Measurements from ENCODE around the gene USP3. TPM values are rescaled to one million over a fixed set of nuclear protein-coding genes. Genes with fewer than 3 reads are reported as not detected.

The USP3 gene
- total RNA-seq, 1 donor from 2014 or later, result 60.0 TPM

DNA sequence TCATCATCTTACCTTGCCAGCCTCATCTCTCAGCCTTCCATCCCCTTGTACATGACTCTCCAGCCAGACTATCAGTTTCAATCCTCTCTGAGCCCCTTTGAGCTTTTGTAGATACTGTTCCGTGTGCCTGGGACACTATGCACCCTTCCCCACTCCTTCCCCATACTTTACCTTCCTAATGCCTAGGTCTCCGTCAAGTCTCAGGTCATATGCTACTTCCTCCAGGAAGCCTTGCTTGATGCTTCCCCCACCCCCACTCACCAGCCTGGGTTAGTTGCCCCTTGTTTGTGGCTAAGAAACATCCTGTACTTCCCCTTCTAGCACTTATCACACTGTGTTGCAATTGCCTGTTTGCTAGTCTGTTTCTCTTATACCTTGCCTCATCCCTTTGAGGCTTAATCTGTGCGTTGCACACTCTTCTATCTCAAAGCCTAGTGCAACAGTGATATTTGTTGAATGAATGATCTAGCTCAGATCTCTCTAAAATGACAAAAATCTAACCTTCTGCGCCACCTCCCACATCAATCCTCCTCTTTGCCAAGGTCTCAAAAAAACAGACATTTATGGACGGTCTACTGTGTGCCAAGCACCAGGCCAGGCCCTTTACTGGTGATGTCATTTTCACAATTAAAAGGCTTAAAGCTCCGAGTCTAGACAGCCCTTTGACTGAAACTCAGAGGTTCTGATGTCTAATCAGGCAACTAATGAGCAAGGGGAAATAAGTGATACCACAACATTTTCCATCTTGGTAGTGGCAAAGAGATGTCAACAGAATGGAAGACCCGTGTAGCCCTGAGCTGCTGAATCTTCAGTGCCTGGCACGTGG, 6.5 kb upstream of the USP3 start:
- no peak for DNase-seq

- no peak for DNase-seq
Measured at GRCh38 chr15:63499175-63499549, 5.2 kb upstream of the USP3 start.

DNA sequence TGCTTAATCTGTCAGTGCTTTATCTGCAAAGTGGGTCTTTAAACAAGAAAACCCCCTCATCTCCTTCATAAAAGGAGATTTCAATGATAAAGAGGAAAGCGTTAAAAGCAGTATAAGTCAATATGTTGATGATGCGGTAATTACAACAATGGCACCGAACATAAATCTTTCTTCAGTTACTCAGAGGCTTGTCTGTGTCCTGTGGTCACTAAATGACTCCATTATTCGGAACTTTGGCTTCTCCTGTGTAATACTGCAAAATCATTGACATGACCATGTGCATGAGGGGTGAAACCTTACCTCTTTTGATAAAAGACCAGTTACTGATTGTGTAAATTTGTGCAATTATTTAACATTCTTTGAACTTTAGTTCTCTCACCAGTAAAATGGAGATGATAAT, 4.8 kb upstream of the USP3 start:
- DNase-seq, result no peak

DNA sequence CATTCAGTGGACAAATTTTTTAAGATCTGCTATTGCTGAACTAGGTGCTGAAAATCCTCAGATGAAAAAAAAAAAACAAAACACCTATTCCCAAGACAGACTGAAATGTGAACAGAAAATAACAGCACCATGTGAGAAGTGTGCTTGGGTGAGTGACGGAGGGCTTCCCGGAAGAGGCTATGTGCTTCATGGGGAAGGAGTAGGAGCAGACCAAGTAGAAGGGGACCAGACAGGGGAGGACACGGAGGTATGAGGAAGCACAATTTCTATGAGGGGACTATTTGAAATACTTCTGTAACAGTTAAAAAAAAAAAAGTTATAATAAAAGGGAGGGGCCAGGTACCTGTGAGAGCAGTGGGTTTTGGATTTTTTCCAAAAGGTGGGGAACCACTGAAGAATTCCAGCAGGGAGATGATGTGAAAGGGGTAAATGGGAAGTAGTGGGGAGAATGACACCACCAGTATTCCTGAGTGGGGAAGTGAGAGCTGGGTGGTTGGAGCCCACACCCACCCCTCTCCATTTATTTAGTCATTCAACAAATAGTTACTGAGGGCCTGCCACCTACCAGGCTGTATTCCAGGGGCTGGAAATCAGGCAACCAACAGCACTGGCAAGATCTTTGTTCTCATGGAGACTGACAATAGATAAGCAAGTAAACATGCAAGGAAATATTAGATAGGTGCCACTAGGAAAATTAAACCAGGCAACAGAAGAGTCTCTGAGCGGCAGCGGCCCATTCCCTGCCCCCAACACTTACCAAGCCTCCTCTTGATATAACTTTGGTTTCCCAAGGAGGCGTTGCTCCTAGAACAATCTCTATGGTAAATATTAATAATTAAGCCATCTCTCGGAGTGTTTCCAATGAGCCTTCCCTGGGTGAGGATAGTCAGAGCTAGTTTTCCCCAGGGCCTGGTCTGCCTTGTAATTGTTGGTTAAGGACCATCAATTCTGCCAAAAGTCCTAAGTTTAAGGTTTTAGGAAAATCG, 3.8 kb upstream of the USP3 start:
- DNase-seq, result no peak

DNA sequence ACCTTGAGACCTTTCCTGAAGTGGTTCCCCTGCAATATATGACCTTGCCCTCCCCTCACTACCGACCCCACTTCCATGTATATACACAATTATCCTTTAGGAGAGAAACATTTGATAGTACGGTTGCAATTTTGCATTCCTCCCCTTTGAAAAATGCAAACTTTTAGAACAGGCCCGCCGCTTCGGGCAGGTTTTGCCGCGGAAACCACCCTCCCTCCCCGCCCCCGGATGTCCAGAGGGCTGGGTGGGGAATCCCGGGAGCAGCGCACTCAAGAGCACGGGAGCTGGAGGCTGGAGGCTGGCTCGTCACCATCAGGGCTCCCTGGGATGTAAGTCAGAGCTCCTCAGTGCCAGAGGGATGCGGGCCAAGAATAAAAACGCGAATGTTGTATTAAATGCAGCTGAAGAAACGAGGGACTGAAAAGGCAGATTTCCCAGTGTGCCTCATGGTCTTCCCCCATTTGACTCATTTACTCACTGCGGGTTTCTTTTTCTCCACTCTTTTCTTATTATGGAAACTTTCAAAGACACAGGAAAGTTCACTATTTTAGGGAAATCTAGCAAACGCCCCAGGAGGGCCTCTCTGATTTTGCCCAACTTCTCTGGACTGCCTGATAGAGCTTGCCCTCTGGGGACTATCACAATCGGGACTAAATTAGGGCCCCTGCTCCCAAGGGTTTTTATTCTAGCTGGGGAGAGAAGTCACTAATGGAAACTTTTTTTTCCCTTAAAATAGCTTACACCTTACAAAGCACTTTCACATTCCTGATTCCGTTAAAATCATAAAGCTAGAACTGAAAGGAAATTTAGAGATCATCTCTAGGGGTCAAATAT, 2.9 kb upstream of the USP3 start:
- peak; percentile 93 for DNase-seq

DNA sequence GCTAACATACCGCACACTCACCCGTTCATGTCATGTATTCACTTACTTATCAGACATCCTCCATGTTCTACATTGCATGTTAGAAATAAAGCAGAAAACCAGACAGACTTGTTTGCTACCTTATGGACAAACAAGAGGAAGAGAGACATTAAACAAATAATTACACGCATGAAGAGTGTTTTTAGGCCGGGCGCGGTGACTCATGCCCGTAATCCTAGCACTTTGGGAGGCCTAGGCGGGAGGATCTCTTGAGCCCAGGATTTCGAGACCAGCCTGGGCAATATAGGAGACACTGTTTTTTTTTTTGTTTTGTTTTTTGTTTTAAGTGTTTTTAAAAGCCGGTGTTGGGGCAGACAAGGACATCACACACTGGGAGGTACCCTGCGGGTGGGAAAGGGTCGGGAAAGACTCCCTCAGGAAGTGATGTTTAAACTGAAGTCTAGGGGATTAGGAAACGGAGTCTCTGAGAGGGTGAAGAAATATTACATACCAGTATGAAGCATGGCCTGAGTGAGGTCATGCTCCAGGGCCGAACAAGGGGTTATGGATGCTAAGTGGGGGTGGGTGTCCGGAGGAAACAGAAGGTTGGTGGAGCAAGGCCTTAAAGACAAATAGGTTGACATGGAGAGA, 2.1 kb upstream of the USP3 start:
- peak; percentile 38 for DNase-seq

DNA sequence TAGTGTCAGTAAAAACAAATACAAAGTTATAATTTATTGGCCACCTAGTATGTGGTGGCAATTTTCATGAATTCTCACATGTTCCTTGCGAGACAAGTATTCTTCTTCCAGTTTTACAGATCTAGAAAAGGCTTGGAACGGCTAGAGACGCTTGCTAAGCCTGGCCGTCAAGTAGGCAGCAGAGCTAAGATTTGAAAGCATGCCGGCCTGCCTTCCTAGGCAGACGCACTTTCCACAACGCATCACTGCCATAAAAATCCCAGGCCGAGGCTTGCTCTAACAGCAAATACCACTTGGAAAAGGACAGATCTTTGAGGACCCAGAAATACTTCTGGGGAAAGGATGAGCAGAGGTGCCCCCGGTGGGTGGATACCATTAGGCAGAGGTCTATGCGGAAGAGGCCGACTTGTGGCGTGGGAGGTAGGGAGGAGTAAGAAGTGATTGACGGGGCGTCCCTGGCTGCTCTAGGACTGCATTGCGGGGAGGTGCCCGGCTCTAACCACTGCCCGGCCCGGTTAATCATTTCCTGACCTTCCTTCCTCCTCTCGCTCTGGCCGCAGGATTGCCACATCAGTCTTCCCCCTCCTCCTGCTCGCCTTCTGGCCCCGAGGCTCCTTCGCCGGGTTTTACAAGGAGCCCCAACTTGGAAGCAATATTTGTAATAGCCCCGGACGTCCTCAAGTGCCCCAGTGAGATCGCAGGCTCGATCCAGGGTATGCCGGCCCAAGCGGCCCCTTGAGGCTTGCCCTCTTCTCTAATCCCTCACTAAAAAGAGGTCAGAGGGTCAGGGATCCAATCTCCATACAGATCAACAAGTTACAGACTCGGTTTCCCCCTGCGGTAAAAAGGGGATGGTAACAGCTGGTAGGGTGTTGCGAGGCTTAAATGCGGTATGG, 1.3 kb upstream of the USP3 start:
- peak; percentile 31 for DNase-seq

DNA sequence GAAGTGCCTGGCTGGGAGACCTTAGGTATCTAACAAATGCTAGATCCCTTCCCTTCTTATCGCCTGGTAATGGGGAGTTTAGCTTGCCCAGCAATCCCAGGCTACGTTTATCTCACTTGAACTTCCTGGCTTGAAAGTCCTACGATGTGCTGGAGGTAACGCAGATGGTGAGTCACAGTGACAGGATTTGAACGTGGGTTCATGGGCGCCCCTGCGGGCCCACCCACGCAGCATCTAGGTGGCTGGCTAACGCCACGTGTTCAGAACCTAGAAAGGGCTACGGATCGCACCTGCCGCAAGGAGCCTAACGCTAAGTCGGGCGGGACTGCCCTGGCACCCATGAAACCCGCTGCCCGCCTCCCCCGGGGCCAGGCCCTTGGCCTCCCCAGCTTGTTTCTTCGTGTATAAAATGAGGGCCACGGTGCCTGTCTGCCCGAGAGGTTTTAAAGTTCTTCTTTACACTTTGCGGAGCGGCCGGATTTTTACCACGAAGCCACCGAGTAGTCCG, 600 bp upstream of the USP3 start:
- peak; percentile 56 for DNase-seq

GRCh38 chr15:63504979-63505841, 817 bp downstream of the USP3 start:
- peak; percentile 74 for DNase-seq

DNA sequence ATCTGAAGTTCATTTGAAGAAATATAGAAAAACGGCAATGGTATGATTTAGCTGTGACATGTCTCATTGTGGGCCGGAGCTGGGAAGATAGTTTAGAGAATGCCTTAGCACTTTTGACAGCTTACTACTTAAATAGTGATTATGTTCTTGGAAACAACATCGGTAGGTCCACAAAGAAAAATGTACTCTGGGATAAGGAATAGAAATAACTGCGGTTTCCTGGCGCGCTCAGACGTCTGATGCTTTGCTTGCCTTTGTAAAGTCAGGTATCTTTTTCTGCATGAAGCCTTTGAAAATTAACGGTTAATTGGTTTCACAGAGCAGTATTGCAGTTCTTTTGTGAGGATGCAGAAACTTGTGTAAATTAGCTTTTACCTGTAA, 1.4 kb downstream of the USP3 start:
- no peak for DNase-seq

DNA sequence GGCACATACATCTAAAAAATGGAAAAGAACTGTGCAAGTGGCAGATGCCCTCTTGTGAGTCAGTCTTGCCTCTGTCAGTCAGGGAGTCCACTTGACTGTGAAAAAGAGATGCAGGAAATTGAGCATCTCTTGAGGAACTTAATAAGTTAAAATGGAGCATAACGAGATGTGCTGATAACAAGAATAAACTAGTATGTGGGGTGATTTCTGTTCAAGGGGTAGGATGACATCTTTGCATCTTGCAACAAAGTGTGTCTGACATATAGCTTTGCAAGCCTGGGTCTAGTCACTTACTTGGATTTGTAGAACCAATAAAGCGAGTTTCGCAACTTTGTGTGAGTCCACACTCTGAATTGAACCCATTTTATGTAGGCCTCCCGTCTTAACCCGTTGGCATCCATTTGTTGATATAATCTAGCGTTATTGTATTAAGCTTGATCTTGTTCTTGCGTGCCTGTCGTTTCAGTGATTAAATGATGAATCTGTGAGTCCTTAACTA, 2.2 kb downstream of the USP3 start:
- no peak for DNase-seq

DNA sequence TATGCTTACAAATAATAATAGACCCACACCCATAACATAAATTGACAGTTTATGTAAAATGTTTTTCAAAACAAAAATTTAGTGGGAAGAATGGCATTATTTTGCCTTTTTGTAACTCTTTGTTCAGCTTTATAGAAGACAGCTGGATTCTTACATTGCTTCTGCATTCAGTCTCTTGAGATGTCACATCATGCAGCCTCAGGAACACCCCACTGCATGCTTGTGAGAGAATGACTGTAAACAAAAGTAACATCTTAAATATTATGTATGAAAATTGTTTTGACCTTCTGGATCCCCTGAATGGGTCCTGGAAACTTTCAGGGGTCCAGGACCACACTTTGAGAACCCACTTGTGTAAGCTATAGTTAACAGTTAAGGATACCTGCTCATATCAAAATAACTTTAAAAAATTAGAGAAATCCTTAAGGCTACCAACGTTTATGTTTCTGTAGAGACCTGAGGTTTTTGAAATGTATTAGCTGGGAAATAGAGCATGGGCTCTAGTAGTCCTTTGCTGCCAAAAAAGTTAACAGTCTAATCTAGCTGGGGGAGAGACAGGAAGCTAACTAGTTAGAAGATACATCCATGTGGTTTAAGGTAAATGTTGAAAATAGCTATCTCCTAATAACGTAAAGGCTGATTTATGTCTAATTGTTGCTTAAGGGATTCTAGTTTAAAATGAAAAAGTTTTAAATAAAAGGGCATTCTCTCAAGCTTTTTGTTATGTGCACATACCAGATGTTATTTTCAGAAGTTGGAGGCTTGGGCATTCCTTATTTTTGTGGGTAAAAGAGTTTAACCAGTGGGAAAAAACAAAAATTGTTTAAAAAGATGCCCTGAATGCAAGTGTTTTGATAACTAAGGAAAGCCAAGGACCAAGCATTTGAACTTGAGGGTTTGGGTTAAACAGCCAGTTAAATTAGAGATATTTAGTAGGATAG, 3.8 kb downstream of the USP3 start:
- DNase-seq, result no peak

- DNase-seq, result no peak
Measured at GRCh38 chr15:63509056-63509954, 4.9 kb downstream of the USP3 start.

DNA sequence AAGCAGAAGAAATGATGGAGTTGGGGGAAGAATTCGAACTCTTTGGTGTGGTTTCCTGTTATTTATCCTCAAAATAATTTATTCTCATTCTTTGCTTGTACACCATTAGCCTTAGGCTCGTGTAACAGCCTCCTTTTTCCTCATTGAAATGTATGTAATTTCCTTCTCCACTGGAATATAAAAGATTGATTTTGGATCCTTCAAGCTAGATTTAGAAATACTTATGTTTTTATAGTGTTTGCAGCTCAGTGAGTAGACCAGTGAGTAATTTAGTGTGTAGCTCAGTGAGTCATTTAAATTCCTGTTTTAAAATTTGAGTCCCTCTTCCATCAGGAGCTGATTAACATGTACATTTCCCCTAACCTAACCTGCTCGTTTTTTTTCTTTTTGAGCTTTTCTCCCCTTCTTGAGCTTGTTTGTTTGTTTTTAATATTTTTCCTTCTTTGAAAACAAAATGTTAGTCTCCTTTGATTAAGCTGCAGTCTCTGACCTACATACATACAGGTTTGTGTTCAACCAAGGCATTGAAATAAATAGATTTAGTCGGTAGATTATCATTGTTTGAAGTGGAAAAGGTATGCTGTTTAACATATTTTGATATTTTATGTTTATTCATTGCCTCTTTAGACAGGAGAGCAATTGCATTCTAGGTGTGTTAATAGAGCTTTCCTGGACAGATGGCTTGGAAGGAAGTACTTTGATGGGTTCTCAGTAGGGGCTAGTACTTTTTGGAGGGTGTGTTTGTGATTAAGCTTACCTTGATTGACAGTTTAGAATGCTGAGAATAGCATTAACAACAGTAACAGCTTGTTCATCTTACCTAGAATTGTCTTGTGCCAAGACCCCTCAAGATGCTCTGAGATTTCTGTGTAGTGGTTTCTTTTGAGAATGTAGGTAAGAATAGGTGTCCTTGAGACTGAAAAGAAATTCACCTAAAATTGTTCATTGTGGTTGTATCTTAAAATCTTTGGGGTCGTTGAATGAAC, 5.9 kb downstream of the USP3 start:
- no peak for DNase-seq

DNA sequence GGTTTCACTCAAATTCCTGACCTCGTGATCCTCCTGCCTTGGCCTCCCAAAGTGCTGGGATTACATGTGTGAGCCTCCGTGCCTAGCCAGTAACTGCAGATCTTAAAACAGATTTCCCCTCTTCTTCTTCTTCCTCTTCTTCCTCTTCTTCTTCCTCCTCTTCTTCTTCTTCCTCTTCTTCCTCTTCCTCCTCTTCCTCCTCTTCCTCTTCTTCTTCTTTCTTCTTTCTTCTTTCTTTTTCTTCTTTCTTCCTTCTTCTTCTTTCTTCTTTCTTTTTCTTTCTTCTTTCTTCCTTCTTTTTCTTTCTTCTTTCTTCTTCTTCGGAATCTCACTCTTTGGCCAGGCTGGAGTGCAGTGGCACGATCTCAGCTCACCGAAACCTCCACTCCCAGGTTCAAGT, 7.8 kb downstream of the USP3 start:
- no peak for DNase-seq

GRCh38 chr15:63513271-63513670, 8.9 kb downstream of the USP3 start:
- DNase-seq, result no peak
